Measurements from ENCODE around the gene COTL1. TPM values are rescaled to one million over a fixed set of nuclear protein-coding genes. Genes with fewer than 3 reads are reported as not detected.

COTL1 gene
- total RNA-seq, 4 donors from 2014 or later: 34.5 to 42.9 (median 40.7) TPM

DNA sequence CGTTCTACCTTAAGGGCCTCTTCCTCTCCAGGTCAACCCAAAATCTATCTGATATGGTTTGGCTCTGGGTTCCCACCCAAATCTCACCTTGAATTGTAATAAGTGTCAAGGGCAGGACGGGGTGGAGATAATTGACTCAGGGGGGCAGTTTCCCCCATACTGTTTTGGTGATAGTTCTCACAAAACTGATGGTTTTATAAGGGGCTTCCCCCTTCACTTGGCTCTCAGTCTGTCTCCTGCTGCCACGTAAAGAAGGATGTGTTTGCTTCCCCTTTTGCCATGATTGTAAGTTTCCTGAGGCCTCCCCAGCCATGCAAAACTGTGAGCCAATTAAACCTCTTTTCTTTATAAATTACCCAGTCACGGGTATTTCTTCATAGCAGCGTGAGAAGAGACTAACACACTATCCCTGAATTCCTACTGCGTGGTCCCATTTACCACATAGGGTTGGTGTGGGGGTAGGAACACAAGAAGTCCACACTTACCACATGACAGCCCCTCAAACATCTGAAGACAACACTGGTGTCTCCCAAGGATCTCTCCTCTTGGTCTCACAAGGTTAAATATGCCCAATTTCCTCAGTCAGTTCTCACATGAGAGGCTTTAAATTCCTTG is 8.2 kb downstream of the COTL1 start:
- TF ChIP-seq POLR2AphosphoS5 (IDR thresholded peaks at IDR 0.05) (no peak), POLR2A (IDR thresholded peaks at IDR 0.05; ENCODE audit: low read depth) (no peak), EP300 (IDR thresholded peaks at IDR 0.05) (no peak)
- TF ChIP-seq, protein P1, sequence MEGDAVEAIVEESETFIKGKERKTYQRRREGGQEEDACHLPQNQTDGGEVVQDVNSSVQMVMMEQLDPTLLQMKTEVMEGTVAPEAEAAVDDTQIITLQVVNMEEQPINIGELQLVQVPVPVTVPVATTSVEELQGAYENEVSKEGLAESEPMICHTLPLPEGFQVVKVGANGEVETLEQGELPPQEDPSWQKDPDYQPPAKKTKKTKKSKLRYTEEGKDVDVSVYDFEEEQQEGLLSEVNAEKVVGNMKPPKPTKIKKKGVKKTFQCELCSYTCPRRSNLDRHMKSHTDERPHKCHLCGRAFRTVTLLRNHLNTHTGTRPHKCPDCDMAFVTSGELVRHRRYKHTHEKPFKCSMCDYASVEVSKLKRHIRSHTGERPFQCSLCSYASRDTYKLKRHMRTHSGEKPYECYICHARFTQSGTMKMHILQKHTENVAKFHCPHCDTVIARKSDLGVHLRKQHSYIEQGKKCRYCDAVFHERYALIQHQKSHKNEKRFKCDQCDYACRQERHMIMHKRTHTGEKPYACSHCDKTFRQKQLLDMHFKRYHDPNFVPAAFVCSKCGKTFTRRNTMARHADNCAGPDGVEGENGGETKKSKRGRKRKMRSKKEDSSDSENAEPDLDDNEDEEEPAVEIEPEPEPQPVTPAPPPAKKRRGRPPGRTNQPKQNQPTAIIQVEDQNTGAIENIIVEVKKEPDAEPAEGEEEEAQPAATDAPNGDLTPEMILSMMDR (IDR thresholded peaks at IDR 0.05): no peak
- peaks cover 6 to 36% (median 34%) of the 10 kb centered on the region in 4 donors for H3K4me1 ChIP-seq
- WGBS: 80% methylated on average over 6 of the region's 6 CpGs
- no peak overlapping the region for H3K4me3 ChIP-seq
- no peak overlapping the region for H3K27ac ChIP-seq (replicated peaks in 1 of 4)
- H3K27me3 ChIP-seq: peaks cover 0 to under 1% (median 0%) of the 10 kb centered on the region in 4 donors
- DNase-seq (ENCODE audit: extremely low spot score): no peak
- intact Hi-C loops (cut with DNase I): no loop called here
- no peaks in the 10 kb centered on the region for H3K9me3 ChIP-seq
- no peaks in the 10 kb centered on the region for H3K36me3 ChIP-seq

DNA sequence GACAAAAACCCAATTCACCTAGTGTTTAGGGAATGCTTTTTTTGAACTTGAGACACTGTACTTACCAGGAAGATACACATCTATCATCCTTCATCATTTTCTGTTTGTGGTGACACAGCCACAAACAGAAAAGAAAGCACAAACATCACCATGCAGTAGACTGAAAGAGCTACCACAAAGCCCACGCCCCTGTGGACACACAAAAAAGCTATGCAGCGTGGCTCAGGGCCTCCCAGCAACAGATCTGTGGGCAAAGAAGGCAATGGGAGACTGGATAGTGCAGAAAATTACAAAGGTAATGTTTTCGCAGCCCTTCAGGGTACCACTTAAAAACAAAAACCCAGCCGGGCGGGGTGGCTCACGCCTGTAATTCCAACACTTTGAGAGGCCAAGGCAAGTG is 9.6 kb downstream of the COTL1 start:
- no peak for DNase-seq (ENCODE audit: extremely low spot score)
- no peak overlapping the region for H3K4me3 ChIP-seq
- 84% methylated on average over 6 of the region's 6 CpGs for WGBS
- no peaks in the 10 kb centered on the region for H3K36me3 ChIP-seq
- no peak for TF ChIP-seq POLR2AphosphoS5 (IDR thresholded peaks at IDR 0.05)
- no peak overlapping the region for H3K27ac ChIP-seq (replicated peaks in 1 of 4)
- intact Hi-C loops (cut with DNase I): no loop called here
- H3K4me1 ChIP-seq: peaks cover 10 to 37% (median 27%) of the 10 kb centered on the region in 4 donors
- H3K9me3 ChIP-seq: no peaks in the 10 kb centered on the region
- H3K27me3 ChIP-seq: no peaks in the 10 kb centered on the region

DNA sequence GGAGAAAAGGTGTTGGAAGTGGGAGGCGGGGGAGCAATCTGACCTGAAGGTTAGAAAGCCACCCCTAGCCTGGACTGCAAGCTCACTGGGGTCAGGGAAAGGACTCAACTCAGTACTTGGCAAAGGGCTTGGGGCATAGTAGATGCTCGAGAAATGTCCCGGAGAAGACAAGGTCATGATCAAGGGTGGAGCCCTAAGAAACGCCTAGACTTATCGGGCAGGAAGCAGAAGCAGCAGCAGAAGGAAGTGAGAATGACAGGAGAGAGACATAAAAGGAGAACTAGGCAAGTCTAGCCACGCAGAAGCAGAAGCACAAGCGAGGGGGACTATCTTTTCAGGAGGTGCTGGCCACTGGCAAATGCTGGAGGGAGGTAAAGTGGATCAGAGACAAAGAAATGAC is 10.2 kb downstream of the COTL1 start:
- Histone ChIP-seq H3K36me3 (no peaks in the 10 kb centered on the region), H3K27ac (replicated peaks in 1 of 4) (no peak overlapping the region), H3K4me3 (no peak overlapping the region), H3K9me3 (no peaks in the 10 kb centered on the region), H3K27me3 (no peaks in the 10 kb centered on the region), H3K4me1 (peaks cover 11 to 43% (median 33%) of the 10 kb centered on the region in 4 donors)
- TF ChIP-seq POLR2AphosphoS5 (IDR thresholded peaks at IDR 0.05) (peak in 1 of 2 donors; percentile 19), EP300 (IDR thresholded peaks at IDR 0.05) (no peak), POLR2A (IDR thresholded peaks at IDR 0.05; ENCODE audit: low read depth) (no peak)
- TF ChIP-seq, protein P1 (IDR thresholded peaks at IDR 0.05): no peak
- no peak for DNase-seq (ENCODE audit: extremely low spot score)
- WGBS: 77% methylated on average over 7 of the region's 7 CpGs
- intact Hi-C loops (cut with DNase I): no loop called here

DNA sequence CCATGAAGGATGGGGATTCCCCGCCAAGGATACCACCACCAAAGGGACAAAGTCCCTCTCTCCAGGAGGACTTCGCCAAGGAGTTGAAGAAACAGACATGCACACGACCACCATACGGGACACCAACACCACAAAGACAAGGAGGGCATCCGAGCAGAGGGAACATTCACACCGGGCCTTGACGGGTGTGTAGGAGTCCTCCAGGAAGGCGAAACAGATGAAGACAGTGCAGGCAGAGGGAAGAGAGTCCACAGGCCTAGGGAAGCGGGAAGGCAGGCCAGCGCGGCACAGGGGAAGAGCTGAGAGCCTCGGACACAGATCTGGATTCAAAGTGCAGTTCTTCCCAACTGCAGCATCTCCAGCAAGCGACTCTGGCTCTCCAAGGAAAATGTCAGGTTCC is 10.8 kb downstream of the COTL1 start:
- intact Hi-C loops (cut with DNase I): no loop called here
- H3K27me3 ChIP-seq: no peaks in the 10 kb centered on the region
- WGBS: 97% methylated on average over 13 of the region's 13 CpGs
- H3K9me3 ChIP-seq: no peaks in the 10 kb centered on the region
- no peak overlapping the region for H3K4me3 ChIP-seq
- H3K27ac ChIP-seq (replicated peaks in 1 of 4): no peak overlapping the region
- TF ChIP-seq, protein P1 (IDR thresholded peaks at IDR 0.05): no peak
- TF ChIP-seq POLR2A (IDR thresholded peaks at IDR 0.05; ENCODE audit: low read depth) (no peak), EP300 (IDR thresholded peaks at IDR 0.05) (no peak), POLR2AphosphoS5 (IDR thresholded peaks at IDR 0.05) (no peak)
- H3K36me3 ChIP-seq: no peaks in the 10 kb centered on the region
- H3K4me1 ChIP-seq: peaks cover 11 to 49% (median 36%) of the 10 kb centered on the region in 4 donors
- no peak for DNase-seq (ENCODE audit: extremely low spot score)

DNA sequence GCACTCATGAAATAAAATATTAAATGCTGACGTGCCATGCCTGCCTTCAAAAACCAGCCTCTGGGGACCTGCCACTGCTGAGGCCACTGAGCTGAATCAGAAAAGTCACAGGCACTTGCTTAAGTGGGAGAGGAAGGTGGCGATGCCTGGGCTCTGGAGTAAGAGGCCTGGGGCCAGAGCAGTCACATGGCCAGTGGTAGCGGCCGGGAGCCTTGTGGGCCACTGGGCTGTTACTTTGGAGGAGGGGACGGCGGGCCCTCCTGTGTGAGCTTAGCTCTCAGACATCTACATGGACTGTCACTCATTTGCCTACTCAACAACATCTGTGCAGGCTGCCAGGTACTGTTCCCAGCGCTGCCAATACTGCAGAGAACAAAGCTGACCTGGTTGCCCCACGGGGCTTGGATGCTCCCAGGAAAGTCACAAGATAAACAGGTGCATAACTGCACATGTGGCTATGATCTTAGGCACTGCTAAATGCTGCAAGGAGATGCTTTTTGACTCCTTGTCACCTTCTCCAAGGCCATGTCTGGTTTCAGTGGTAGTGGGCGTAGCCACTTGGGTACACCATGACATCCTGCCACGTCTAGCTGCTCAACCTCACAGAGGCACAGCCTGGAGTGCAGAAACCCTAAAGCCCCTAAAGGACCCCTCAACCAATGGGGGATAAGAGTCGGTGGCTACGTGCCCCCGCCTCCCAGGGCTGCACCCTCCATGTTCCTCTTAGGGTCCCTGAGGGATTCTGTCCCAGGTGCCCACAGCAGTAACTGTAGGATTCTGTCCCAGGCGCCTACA is 11.6 kb downstream of the COTL1 start:
- no peak overlapping the region for H3K4me3 ChIP-seq
- WGBS: 90% methylated on average over 10 of the region's 14 CpGs
- no peaks in the 10 kb centered on the region for H3K9me3 ChIP-seq
- intact Hi-C loops (cut with DNase I): no loop called here
- no peaks in the 10 kb centered on the region for H3K27me3 ChIP-seq
- DNase-seq (ENCODE audit: extremely low spot score): no peak
- no peak overlapping the region for H3K27ac ChIP-seq (replicated peaks in 1 of 4)
- peaks cover 8 to 49% (median 36%) of the 10 kb centered on the region in 4 donors for H3K4me1 ChIP-seq
- TF ChIP-seq EP300 (IDR thresholded peaks at IDR 0.05) (no peak), POLR2A (IDR thresholded peaks at IDR 0.05; ENCODE audit: low read depth) (no peak), POLR2AphosphoS5 (IDR thresholded peaks at IDR 0.05) (no peak)
- TF ChIP-seq, protein P1 (IDR thresholded peaks at IDR 0.05): no peak
- H3K36me3 ChIP-seq: no peaks in the 10 kb centered on the region
